Gastrocnemius medialis (tissue), 4 donors: ENCODE results near the gene PCDH10. TPM values are rescaled to one million over a fixed set of nuclear protein-coding genes. Genes with fewer than 3 reads are reported as not detected.

Experiments
- ATAC-seq, 2 donors: fragments of 150-250 bp; one replicate each; pipeline ENCODE4 v1.9.1; 2016
- DNase-seq, 2 donors: peaks; one replicate each; pipeline ENCODE4 v3.0.0-alpha.2; 2019
- H3K27ac ChIP-seq, 4 donors: fragments of 200-600 bp; sonication (generic); 1 replicate in 1 of 4; 2 replicates in 3 of 4; pipeline ENCODE4 v1.5.1; 2016 to 2018; ENCODE audit warnings: mild to moderate bottlenecking in 2 of 4, moderate library complexity in 1 of 4
- H3K27me3 ChIP-seq, 3 donors: fragments of 200-600 bp; sonication (generic) in 2 of 3; 1 replicate in 1 of 3; 2 replicates in 2 of 3; pipeline versions ENCODE4 v1.5.1 to v1.6.0; 2016 to 2019; ENCODE audit warnings: mild to moderate bottlenecking in 1 of 3, moderate library complexity in 1 of 3
- H3K36me3 ChIP-seq, 2 donors: fragments of 200-600 bp; sonication (generic) in 1 of 2; one replicate each; pipeline ENCODE4 v1.5.1; 2017 to 2018
- H3K4me1 ChIP-seq, 2 donors: fragments of 200-600 bp; sonication (generic) in 1 of 2; one replicate each; pipeline ENCODE4 v1.5.1; 2016 to 2017; ENCODE audit warnings: mild to moderate bottlenecking in 2 of 2
- H3K4me3 ChIP-seq, 4 donors: fragments of 200-600 bp; sonication (generic) in 3 of 4; 1 replicate in 1 of 4; 2 replicates in 3 of 4; pipeline ENCODE4 v1.5.1; 2016 to 2019; ENCODE audit warnings: mild to moderate bottlenecking in 2 of 4
- H3K9me3 ChIP-seq, 3 donors: fragments of 200-600 bp; sonication (generic) in 2 of 3; 1 replicate in 1 of 3; 2 replicates in 2 of 3; pipeline ENCODE4 v1.5.1; 2016 to 2019
- POLR2A ChIP-seq, 2 donors: fragments of 450-650 bp; IDR thresholded peaks; one replicate each; pipeline ENCODE4 v1.6.1; 2017; ENCODE audit warnings: antibody characterized with exemption in 2 of 2, mild to moderate bottlenecking in 2 of 2, moderate library complexity in 2 of 2
- in situ Hi-C, 4 donors: fragments of 200-750 bp; cut with MboI; loops; one replicate each; pipeline versions ENCODE4 v1.15.0 to v1.8.0; 2017; ENCODE audit warnings: low sequenced_read_pairs in 4 of 4
- intact Hi-C: fragments of 100-400 bp; cut with DNase I; formaldehyde crosslinking; loops from one replicate; pipeline ENCODE4 v1.15.1; 2023; ENCODE audit warnings: low total_unique reads
- total RNA-seq, 4 donors: library from RNA; depleted of rRNA; stranded (reverse); fragments of >200 nt; gene quantifications; one replicate each; pipeline versions ENCODE4 v1.1.0 to v1.2.3, GENCODE V29; 2016
- TF ChIP-seq, protein P1 (sequence below), 5 experiments: fragments of 450-650 bp in 3 of 5; fragments of 200-600 bp in 2 of 5; sonication (generic) in 2 of 5; IDR thresholded peaks in 4 of 5; conservative IDR thresholded peaks in 1 of 5; 1 replicate in 4 of 5; 2 replicates in 1 of 5; pipeline ENCODE4 v1.5.1; 2016 to 2019; ENCODE audit warnings: antibody characterized with exemption in 5 of 5, mild to moderate bottlenecking in 3 of 5, moderate library complexity in 3 of 5

The PCDH10 gene
- total RNA-seq, 4 donors from 2014 or later: 0.04 TPM; not detected in 3

DNA sequence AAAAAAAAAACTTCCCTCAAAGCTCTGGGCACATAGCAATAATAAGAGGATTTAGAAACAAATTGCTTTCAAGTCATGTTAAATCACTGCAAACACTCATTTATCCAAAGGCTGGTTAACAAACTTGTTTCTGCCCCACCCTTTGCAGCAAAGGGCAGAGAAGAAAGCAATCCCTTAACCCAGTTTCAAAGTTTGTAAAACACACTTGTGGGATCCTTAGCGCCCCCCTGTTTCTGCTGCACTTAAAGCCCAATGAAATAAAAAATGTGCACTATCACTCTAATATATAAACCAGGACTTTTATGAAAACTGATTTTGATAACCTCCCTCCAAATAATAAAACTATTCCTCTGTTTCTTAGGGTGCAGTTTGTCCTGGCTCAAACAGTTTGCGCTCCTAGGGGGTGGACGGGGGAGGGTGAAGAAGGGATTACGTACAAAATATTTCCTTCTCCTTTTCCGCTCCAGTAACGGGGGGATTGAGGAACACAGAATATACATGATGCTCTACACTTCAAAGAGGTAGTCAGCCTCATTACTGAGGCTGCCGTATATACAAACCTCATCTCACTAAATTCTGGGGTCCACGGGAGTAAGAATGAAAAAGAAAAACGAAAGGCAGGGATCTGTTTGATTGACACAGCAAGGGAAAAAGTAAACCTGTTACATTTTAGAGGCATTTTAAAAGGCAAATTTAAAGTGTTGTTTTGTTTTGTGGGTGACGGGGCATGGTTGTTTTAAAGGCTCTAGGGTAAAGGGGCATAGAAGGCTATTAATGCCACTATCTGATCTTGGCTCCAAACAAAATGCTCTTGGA, 3.1 kb upstream of the PCDH10 start:
- in situ Hi-C loops (no loop called here), intact Hi-C loops (no loop called here)
- peaks cover 20 to 36% of the 10 kb centered on the region in 2 donors for H3K4me1 ChIP-seq
- TF ChIP-seq, protein P1, sequence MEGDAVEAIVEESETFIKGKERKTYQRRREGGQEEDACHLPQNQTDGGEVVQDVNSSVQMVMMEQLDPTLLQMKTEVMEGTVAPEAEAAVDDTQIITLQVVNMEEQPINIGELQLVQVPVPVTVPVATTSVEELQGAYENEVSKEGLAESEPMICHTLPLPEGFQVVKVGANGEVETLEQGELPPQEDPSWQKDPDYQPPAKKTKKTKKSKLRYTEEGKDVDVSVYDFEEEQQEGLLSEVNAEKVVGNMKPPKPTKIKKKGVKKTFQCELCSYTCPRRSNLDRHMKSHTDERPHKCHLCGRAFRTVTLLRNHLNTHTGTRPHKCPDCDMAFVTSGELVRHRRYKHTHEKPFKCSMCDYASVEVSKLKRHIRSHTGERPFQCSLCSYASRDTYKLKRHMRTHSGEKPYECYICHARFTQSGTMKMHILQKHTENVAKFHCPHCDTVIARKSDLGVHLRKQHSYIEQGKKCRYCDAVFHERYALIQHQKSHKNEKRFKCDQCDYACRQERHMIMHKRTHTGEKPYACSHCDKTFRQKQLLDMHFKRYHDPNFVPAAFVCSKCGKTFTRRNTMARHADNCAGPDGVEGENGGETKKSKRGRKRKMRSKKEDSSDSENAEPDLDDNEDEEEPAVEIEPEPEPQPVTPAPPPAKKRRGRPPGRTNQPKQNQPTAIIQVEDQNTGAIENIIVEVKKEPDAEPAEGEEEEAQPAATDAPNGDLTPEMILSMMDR (IDR thresholded peaks at IDR 0.05 in 4 of 5, conservative IDR thresholded peaks at IDR 0.05 in 1 of 5): no peak
- TF ChIP-seq POLR2A (IDR thresholded peaks at IDR 0.05): no peak
- H3K27ac ChIP-seq: no peak overlapping the region
- ATAC-seq: no peak
- no peak for DNase-seq
- H3K27me3 ChIP-seq: peaks cover 61 to 64% (median 62%) of the 10 kb centered on the region in 3 donors
- peak overlapping the region in 3 of 4 donors; percentile 35 to 48 (median 46) for H3K4me3 ChIP-seq
- H3K9me3 ChIP-seq: no peaks in the 10 kb centered on the region
- H3K36me3 ChIP-seq: no peaks in the 10 kb centered on the region

DNA sequence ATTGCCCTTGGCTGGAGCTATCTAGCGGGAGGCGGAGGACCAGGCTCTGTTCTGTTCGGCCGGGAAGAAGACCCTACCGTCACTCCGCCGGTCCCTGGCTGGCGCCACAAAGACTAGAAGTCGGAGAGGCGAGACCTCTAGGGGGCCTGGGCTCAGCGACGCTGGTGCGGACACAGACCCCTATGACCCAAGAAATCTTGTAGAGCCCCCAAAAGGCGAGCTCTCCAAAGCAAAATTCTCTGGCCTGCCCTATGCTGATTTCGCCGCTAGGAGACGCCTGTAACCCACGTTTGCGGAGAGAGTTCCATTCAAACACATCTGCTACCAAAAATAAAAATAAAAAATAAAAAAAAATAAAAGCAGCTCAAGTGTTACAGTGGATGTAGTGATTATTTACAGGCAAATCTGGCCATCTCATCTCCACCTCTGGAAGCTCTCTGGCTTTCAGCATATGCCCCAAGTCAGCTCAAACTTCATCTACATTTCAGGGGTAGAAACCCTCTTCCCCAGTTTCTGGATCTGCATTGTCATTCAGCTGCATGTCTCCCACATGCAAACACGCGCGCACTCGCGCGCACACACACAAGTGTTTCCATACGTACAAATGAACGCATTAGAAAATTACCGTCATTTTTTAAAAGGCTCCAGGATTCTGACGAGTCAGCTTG, 2.4 kb upstream of the PCDH10 start:
- Histone ChIP-seq H3K4me1 (peaks cover 20 to 42% of the 10 kb centered on the region in 2 donors), H3K36me3 (no peaks in the 10 kb centered on the region), H3K4me3 (peak overlapping the region; percentile 13 to 53 (median 47)), H3K27me3 (peaks cover 67 to 70% (median 69%) of the 10 kb centered on the region in 3 donors), H3K27ac (no peak overlapping the region), H3K9me3 (no peaks in the 10 kb centered on the region)
- DNase-seq: no peak
- intact Hi-C loops: no loop called here
- in situ Hi-C loops: no loop called here
- no peak for ATAC-seq
- TF ChIP-seq, protein P1 (IDR thresholded peaks at IDR 0.05 in 4 of 5, conservative IDR thresholded peaks at IDR 0.05 in 1 of 5): peak; percentile 7 to 70 (median 53)
- no peak for TF ChIP-seq POLR2A (IDR thresholded peaks at IDR 0.05)

DNA sequence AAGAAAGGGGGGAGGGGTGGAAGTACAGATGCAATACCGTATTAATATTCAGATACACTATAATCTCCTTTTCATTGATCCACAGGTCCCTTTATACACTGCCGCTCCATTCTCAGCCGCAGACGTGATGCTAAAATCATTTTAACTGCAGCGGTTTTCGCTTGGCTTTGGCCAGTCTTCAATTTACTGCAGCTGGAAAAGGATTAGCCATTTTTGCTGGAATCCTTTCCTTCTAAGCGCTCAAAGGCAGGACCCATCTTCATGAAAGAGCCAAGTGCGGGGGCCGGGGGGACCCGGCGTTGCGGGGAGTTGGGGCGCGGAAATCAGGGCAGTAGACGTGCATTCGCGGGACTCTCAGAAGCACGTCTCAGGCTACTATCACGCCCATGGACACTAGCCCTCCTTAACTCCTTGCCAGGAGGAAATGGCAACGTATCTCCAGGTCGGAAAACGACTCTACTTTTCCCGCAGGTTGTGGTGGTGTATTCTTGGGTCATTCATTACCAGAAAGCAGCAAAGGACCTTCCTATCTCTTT, 1.7 kb upstream of the PCDH10 start:
- in situ Hi-C loops (no loop called here), intact Hi-C loops (no loop called here)
- Histone ChIP-seq H3K27me3 (peaks cover 73 to 75% (median 74%) of the 10 kb centered on the region in 3 donors), H3K4me3 (peak overlapping the region; percentile 13 to 53 (median 47)), H3K36me3 (no peaks in the 10 kb centered on the region), H3K27ac (no peak overlapping the region), H3K9me3 (no peaks in the 10 kb centered on the region), H3K4me1 (peaks cover 20 to 48% of the 10 kb centered on the region in 2 donors)
- ATAC-seq (no peak), DNase-seq (no peak)
- TF ChIP-seq, protein P1 (IDR thresholded peaks at IDR 0.05 in 4 of 5, conservative IDR thresholded peaks at IDR 0.05 in 1 of 5): no peak
- TF ChIP-seq POLR2A (IDR thresholded peaks at IDR 0.05): no peak

DNA sequence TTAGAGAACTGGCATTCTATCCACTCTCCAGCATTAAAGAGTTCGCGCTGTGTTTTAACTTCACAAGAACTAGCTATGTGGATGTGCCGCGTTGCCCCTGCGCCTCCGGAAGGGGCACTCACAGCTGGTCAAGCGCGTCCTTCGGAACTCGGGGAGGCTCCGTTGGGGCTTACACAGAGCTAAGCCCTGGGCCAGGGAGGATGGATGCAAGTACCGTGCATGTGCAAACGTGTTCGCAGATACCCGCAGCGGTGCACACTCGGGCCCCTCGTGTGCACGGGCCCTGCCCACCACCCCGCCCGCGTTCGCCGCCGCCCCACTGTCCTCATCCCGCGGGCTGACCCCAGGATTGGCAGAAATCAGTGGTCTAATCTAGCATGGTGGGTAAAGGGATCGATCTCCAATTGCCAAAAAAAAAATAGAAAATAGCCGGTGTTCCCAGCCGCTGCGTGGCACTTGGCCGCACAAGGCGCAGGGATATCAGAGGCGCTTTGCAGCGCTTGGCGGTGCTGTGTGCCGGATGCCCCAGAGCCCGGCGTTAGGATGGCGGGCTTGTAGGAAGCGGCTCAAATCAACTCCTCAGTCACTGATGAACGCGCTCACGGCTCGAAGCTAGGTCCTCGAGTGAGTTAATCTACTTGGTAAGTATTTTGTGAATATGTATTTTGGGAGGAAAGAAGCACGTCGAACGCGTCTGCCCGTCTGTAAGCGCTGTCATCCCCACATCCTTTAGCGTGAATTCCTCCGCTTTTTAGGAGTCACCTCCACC, 989 bp upstream of the PCDH10 start:
- H3K4me1 ChIP-seq: peaks cover 26 to 55% of the 10 kb centered on the region in 2 donors
- ATAC-seq: peak in 1 of 2 donors; percentile 23

More for the DNA sequence above, 989 bp upstream of the PCDH10 start:
- in situ Hi-C loops (no loop called here), intact Hi-C loops (no loop called here)
- Histone ChIP-seq H3K9me3 (no peaks in the 10 kb centered on the region), H3K27me3 (peaks cover 81 to 83% (median 82%) of the 10 kb centered on the region in 3 donors), H3K4me3 (peak overlapping the region; percentile 40 to 53 (median 47)), H3K27ac (no peak overlapping the region), H3K36me3 (no peaks in the 10 kb centered on the region)
- TF ChIP-seq, protein P1 (IDR thresholded peaks at IDR 0.05 in 4 of 5, conservative IDR thresholded peaks at IDR 0.05 in 1 of 5): no peak
- no peak for TF ChIP-seq POLR2A (IDR thresholded peaks at IDR 0.05)
- DNase-seq: no peak
